22Rv1 (cell line): ENCODE data around the gene DAAM2.

Experiments used
- CTCF ChIP-seq: fragments of 450-650 bp; IDR thresholded peaks from 2 replicates; pipeline ENCODE4 v1.5.1; 2017; ENCODE audit warnings: mild to moderate bottlenecking
- ZFX ChIP-seq: fragments of 450-650 bp; IDR thresholded peaks from 2 replicates; pipeline ENCODE4 v1.6.1; 2017; ENCODE audit warnings: antibody characterized with exemption, borderline replicate concordance

GRCh38 chr6:39841923-39842322 lies 49.7 kb downstream of the DAAM2 start:
- TF ChIP-seq CTCF (no peak), ZFX (no peak)
